Fibroblast of mammary gland (primary cell): ENCODE results near the gene SLC39A10.

Source experiments
- DNase-seq: peaks from one replicate; pipeline ENCODE4 v3.0.0-alpha.2; 2010; ENCODE audit warnings: low read depth
- H3K4me3 ChIP-seq: 2 replicates; pipeline ENCODE4 v1.5.1; 2011; ENCODE audit warnings: low read depth, mild to moderate bottlenecking, low read length, moderate library complexity; ENCODE audit not compliant: control insufficient read depth
- CTCF ChIP-seq: conservative IDR thresholded peaks from 2 replicates; pipeline ENCODE4 v1.5.1; 2011; ENCODE audit warnings: low read depth, low read length, inconsistent platforms; ENCODE audit not compliant: control insufficient read depth, insufficient read depth

Gene SLC39A10

GRCh38 chr2:195722075-195722474, 65.0 kb downstream of the SLC39A10 start:
- no peak for DNase-seq
- H3K4me3 ChIP-seq, result no peak overlapping the region
- no peak for TF ChIP-seq CTCF

GRCh38 chr2:195727106-195727505, 70.1 kb downstream of the SLC39A10 start:
- DNase-seq, result no peak
- no peak overlapping the region for H3K4me3 ChIP-seq
- no peak for TF ChIP-seq CTCF

GRCh38 chr2:195730912-195731311, 73.9 kb downstream of the SLC39A10 start:
- TF ChIP-seq CTCF, result no peak

GRCh38 chr2:195732574-195732973, 75.5 kb downstream of the SLC39A10 start:
- no peak for DNase-seq
- no peak overlapping the region for H3K4me3 ChIP-seq
- no peak for TF ChIP-seq CTCF

More at GRCh38 chr2:195730912-195731311, 73.9 kb downstream of the SLC39A10 start:
- no peak overlapping the region for H3K4me3 ChIP-seq
- DNase-seq, result no peak

GRCh38 chr2:195733831-195734230, 76.8 kb downstream of the SLC39A10 start:
- DNase-seq, result no peak
- TF ChIP-seq CTCF, result no peak
- H3K4me3 ChIP-seq, result no peak overlapping the region

GRCh38 chr2:195734395-195734794, 77.4 kb downstream of the SLC39A10 start:
- no peak for DNase-seq
- TF ChIP-seq CTCF, result no peak
- H3K4me3 ChIP-seq, result no peak overlapping the region

- no peak for DNase-seq
- H3K4me3 ChIP-seq, result no peak overlapping the region
- no peak for TF ChIP-seq CTCF
Observed at GRCh38 chr2:195734931-195735330, 77.9 kb downstream of the SLC39A10 start.
